DMS53 (cell line): ENCODE data around the gene GTPBP8.
A peak's percentile ranks its signal among the peaks of the same experiment; 100 is the strongest.
"Not testable (repeated sequence)": the region's sequence is repeated elsewhere in the genome, so short reads cannot be mapped to it uniquely, and the experiment has no call there.

Source experiments
- DNase-seq: peaks from one replicate; lab custom pipeline; 2025; lab: John Stamatoyannopoulos, UW

Gene GTPBP8

GRCh38 chr3:113000691-113001090, 9.9 kb downstream of the GTPBP8 start:
- DNase-seq = no peak

GRCh38 chr3:113002037-113002436, 11.3 kb downstream of the GTPBP8 start:
- DNase-seq = no peak

GRCh38 chr3:113002679-113003078, 11.9 kb downstream of the GTPBP8 start:
- no peak for DNase-seq

- DNase-seq = no peak
These were observed 14.8 kb downstream of the GTPBP8 start for GRCh38 chr3:113005611-113006010.

- DNase-seq = no peak
These were observed 15.7 kb downstream of the GTPBP8 start for GRCh38 chr3:113006359-113007056.

- no peak for DNase-seq
These were observed 17.3 kb downstream of the GTPBP8 start for GRCh38 chr3:113008117-113008516.

- no peak for DNase-seq
These were observed 22.8 kb downstream of the GTPBP8 start for GRCh38 chr3:113013593-113013992.

GRCh38 chr3:113018536-113019181, 27.9 kb downstream of the GTPBP8 start:
- peak; percentile 31 for DNase-seq

GRCh38 chr3:113019182-113020137, 28.7 kb downstream of the GTPBP8 start:
- DNase-seq = peak; percentile 94

- DNase-seq = no peak
These were observed 30.7 kb downstream of the GTPBP8 start for GRCh38 chr3:113021471-113021870.

GRCh38 chr3:113034011-113034410, 43.2 kb downstream of the GTPBP8 start:
- DNase-seq = no peak

GRCh38 chr3:113035387-113035982, 44.7 kb downstream of the GTPBP8 start:
- DNase-seq = peak; percentile 80

GRCh38 chr3:113038328-113038727, 47.5 kb downstream of the GTPBP8 start:
- no peak for DNase-seq

GRCh38 chr3:113039546-113039945, 48.8 kb downstream of the GTPBP8 start:
- DNase-seq = no peak

- no peak for DNase-seq
These were observed 49.4 kb downstream of the GTPBP8 start for GRCh38 chr3:113040231-113040630.

GRCh38 chr3:113043686-113044085, 52.9 kb downstream of the GTPBP8 start:
- DNase-seq = no peak

GRCh38 chr3:113046186-113046965, 55.6 kb downstream of the GTPBP8 start:
- DNase-seq = not testable (repeated sequence)

GRCh38 chr3:113051302-113051711, 60.5 kb downstream of the GTPBP8 start:
- DNase-seq = peak; percentile 78
